Measurements from ENCODE around the gene HDAC8. TPM values are rescaled to one million over a fixed set of nuclear protein-coding genes. Genes with fewer than 3 reads are reported as not detected.

The HDAC8 gene
- total RNA-seq, 1 experiment from 2014 or later, result 21.4 TPM

DNA sequence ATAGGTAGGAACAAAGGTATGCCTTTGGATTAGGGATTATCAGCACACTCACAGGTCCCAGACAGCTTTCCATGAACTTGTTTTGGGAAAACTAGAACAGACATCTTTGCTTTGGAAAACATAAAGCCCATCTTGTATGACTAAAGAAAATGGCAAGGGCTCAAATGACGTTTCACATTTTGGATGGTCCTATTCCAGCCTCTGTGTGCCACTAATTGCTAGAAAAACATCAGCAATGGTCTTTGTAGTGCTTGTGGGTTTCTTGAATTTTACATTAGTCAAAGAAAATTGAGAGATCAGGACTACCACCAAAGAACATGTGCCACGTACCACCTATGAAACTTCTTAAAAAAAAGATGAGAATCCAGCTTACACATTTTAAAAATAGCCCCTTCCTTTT, 111.4 kb downstream of the HDAC8 start:
- H3K36me3 Mint-ChIP-seq (ENCODE audit: insufficient read depth in 1 of 3, low read depth in 3 of 3), result peaks cover 5 to 30% (median 10%) of the 10 kb centered on the region in 3 experiments; a peak in 6 of 7 replicates
- Histone ChIP-seq H2BK15ac (ENCODE audit: low read depth, low read length) (no peak overlapping the region), H3K4me2 (ENCODE audit: insufficient read depth, insufficient read length, low read length) (no peak overlapping the region), H4K91ac (ENCODE audit: insufficient read length, low read depth, low read length) (no peak overlapping the region), H2AK5ac (ENCODE audit: insufficient read length, low read length) (no peak overlapping the region), H2BK120ac (ENCODE audit: low read depth, low read length, poor library complexity, severe bottlenecking) (no peak overlapping the region), H2BK5ac (ENCODE audit: insufficient read length, low read length) (no peak overlapping the region), H3K23ac (ENCODE audit: insufficient read length, low read depth, low read length) (no peak overlapping the region), H3K18ac (ENCODE audit: insufficient read length, low read depth, low read length) (no peak overlapping the region), H4K8ac (replicated peaks; ENCODE audit: insufficient read length, low read depth, low read length) (no peak overlapping the region), H4K5ac (ENCODE audit: insufficient read length, low read depth, low read length) (no peak overlapping the region), H3K4ac (ENCODE audit: low read depth, low read length) (no peak overlapping the region), H3K9ac (ENCODE audit: extremely low read depth, insufficient read length, low read length) (no peak overlapping the region), H2AFZ (ENCODE audit: low read length) (no peak overlapping the region), H3K9me3 (ENCODE audit: control insufficient read depth, low read depth, low read length) (peaks cover 40% of the 10 kb centered on the region), H4K20me1 (ENCODE audit: control insufficient read depth, insufficient read depth, insufficient read length) (no peaks in the 10 kb centered on the region), H2BK12ac (ENCODE audit: insufficient read length, low read depth, low read length) (no peak overlapping the region), H3K79me2 (ENCODE audit: insufficient read depth, low read length) (no peaks in the 10 kb centered on the region), H3K23me2 (ENCODE audit: insufficient read length, low read depth, low read length, poor library complexity, severe bottlenecking) (no peaks in the 10 kb centered on the region), H3T11ph (ENCODE audit: low read length) (no peak overlapping the region), H3K27me3 (ENCODE audit: insufficient read depth, low read length) (no peaks in the 10 kb centered on the region), H3K79me1 (ENCODE audit: insufficient read depth, low read depth, low read length, poor library complexity, severe bottlenecking) (no peaks in the 10 kb centered on the region), H3K14ac (ENCODE audit: insufficient read depth, low read length) (no peak overlapping the region), H2BK20ac (ENCODE audit: low read depth, low read length, poor library complexity, severe bottlenecking) (no peak overlapping the region), H3K56ac (ENCODE audit: insufficient read length, low read depth, low read length) (no peak overlapping the region), H3K4me1 (ENCODE audit: insufficient read depth, low read length) (no peaks in the 10 kb centered on the region), H3K27ac (ENCODE audit: insufficient read length, low read depth, low read length) (no peak overlapping the region)
- no peak for DNase-seq
- no peaks in the 10 kb centered on the region for H3K27me3 Mint-ChIP-seq (ENCODE audit: low read depth)
- H3K27ac Mint-ChIP-seq, result no peak overlapping the region
- H3K9me3 Mint-ChIP-seq, result peaks cover 56 to 60% of the 10 kb centered on the region in 2 experiments
- no peak for TF ChIP-seq CTCF (conservative IDR thresholded peaks at IDR 0.05)
- WGBS (ENCODE audit: extremely low coverage, insufficient read length, low lambda C conversion rate), result no CpG with 5 or more reads among the region's 2 CpGs
- no peak overlapping the region for H3K4me3 Mint-ChIP-seq
- no peaks in the 10 kb centered on the region for H3K4me1 Mint-ChIP-seq
